K562 (cell line): Measurements from ENCODE around the gene VPREB3. TPM values are rescaled to one million over a fixed set of nuclear protein-coding genes. Genes with fewer than 3 reads are reported as not detected.

ENCODE experiments used
- ATAC-seq: fragments of 200-7000 bp; cut with Tn5 transposase; 3 replicates; pipeline ENCODE4 v1.9.1; 2020; ENCODE audit warnings: moderate library complexity
- BruUV-seq: library from RNA; stranded (reverse); fragments of 400-500 nt; replicated peaks from 2 replicates; lab custom pipeline; 2021; lab: Mats Ljungman, UMichigan
- CTCF ChIA-PET: fragments of 300-600 bp; formaldehyde crosslinking; extraction: SDS; loops from one replicate; lab custom pipeline; 2021; ENCODE audit warnings: low intra/inter-chr PET ratio; lab: Yijun Ruan, JAX
- POLR2A ChIA-PET: fragments of 300-600, 350-650 bp; sonication (Branson Sonifier 250); formaldehyde crosslinking; extraction: SDS; loops from one replicate; lab custom pipeline; 2021; ENCODE audit warnings: antibody characterized with exemption, inconsistent platforms; lab: Yijun Ruan, JAX
- DNase-seq, 4 experiments: peaks; one replicate each; pipeline versions ENCODE4 v3.0.0 to v3.0.0-alpha.2; 2011 to 2018; ENCODE audit warnings: low spot score in 3 of 4, mixed read lengths in 3 of 4; ENCODE audit errors: extremely low read depth in 1 of 4
- FAIRE-seq: peaks from 2 replicates; lab custom pipeline; 2011; peaks lifted over from hg19 to GRCh38; lab: Jason Lieb, UNC
- H2AFZ ChIP-seq: 2 replicates; pipeline ENCODE4 v1.6.0; 2011; ENCODE audit warnings: low read depth, low read length, control low read depth, inconsistent platforms
- H3K27ac ChIP-seq: fragments of 200-600 bp; 3 replicates; pipeline ENCODE4 v1.8.0; 2011; ENCODE audit warnings: low read depth, mild to moderate bottlenecking, control low read depth, inconsistent platforms, low read length, moderate library complexity, mixed read lengths; ENCODE audit errors: extremely low read depth
- H3K27me3 ChIP-seq, 2 experiments: fragments of 300-600 bp in 1 of 2; 2 replicates in 1 of 2; 3 replicates in 1 of 2; pipeline versions ENCODE4 v1.6.0 to v1.8.0; 2011; ENCODE audit warnings: inconsistent platforms in 2 of 2, low read length in 2 of 2, mild to moderate bottlenecking in 1 of 2, mixed read lengths in 1 of 2, moderate library complexity in 1 of 2; ENCODE audit not compliant: control insufficient read depth in 2 of 2, insufficient read depth in 2 of 2
- H3K36me3 ChIP-seq: fragments of 300-600 bp; 3 replicates; pipeline ENCODE4 v1.8.0; 2011; ENCODE audit warnings: mild to moderate bottlenecking, low read length, inconsistent platforms; ENCODE audit not compliant: control insufficient read depth, insufficient read depth
- H3K4me1 ChIP-seq, 2 experiments: fragments of 200-600 bp in 1 of 2; replicated peaks in 1 of 2; 2 replicates in 1 of 2; 3 replicates in 1 of 2; pipeline versions ENCODE4 v1.5.1 to v1.8.0; 2011; ENCODE audit warnings: inconsistent platforms in 2 of 2, low read length in 2 of 2, mild to moderate bottlenecking in 1 of 2, mixed read lengths in 1 of 2, moderate library complexity in 1 of 2; ENCODE audit not compliant: control insufficient read depth in 2 of 2, insufficient read depth in 2 of 2
- H3K4me2 ChIP-seq: 2 replicates; pipeline ENCODE4 v1.6.1; 2011; ENCODE audit warnings: low read length, control low read depth, inconsistent platforms, mixed read lengths; ENCODE audit not compliant: insufficient read depth
- H3K4me3 ChIP-seq: fragments of 200-600 bp; sonication (generic), shearing (Covaris generic); 2 replicates; pipeline ENCODE4 v1.5.1; 2016; ENCODE audit warnings: control low read depth, inconsistent platforms
- H3K79me2 ChIP-seq: fragments of 200-600 bp; 3 replicates; pipeline ENCODE4 v1.8.0; 2011; ENCODE audit warnings: low read length, inconsistent platforms; ENCODE audit not compliant: control insufficient read depth, insufficient read depth
- H3K9ac ChIP-seq, 2 experiments: 2 replicates each; pipeline versions ENCODE4 v1.6.0 to v1.6.1; 2011; ENCODE audit warnings: low read depth in 2 of 2, low read length in 2 of 2, control low read depth in 1 of 2, inconsistent platforms in 1 of 2, mild to moderate bottlenecking in 1 of 2, mixed read lengths in 1 of 2; ENCODE audit not compliant: insufficient read depth in 1 of 2
- H3K9me1 ChIP-seq: one replicate; pipeline ENCODE4 v1.6.0; 2011; ENCODE audit warnings: inconsistent platforms, mild to moderate bottlenecking, low read length, moderate library complexity; ENCODE audit not compliant: control insufficient read depth, insufficient read depth
- H3K9me3 ChIP-seq: replicated peaks from 2 replicates; pipeline ENCODE4 v1.5.1; 2011; ENCODE audit warnings: low read depth, low read length, inconsistent platforms; ENCODE audit not compliant: control insufficient read depth, insufficient read depth
- H4K20me1 ChIP-seq: replicated peaks from 2 replicates; pipeline ENCODE4 v1.6.1; 2011; ENCODE audit warnings: low read length, inconsistent platforms, mixed read lengths; ENCODE audit not compliant: control insufficient read depth, insufficient read depth
- BRCA1 ChIP-seq, 2 experiments: fragments of 450-650 bp in 1 of 2; sonication (generic) in 1 of 2; formaldehyde crosslinking in 1 of 2; IDR thresholded peaks; 2 replicates each; pipeline versions ENCODE4 v1.5.0 to v1.6.1; 2017 to 2020; ENCODE audit warnings: mild to moderate bottlenecking in 1 of 2, missing genetic modification reagents in 1 of 2
- CCNT2 ChIP-seq: IDR thresholded peaks from 2 replicates; pipeline ENCODE4 v1.6.1; 2011; ENCODE audit warnings: borderline replicate concordance, low read depth, mild to moderate bottlenecking, moderate library complexity, mixed read lengths, low read length; ENCODE audit not compliant: insufficient read length; ENCODE audit errors: extremely low read depth
- CTCF ChIP-seq, 3 experiments: IDR thresholded peaks in 2 of 3; conservative IDR thresholded peaks in 1 of 3; 2 replicates each; pipeline ENCODE4 v1.5.1; 2011 to 2012; ENCODE audit warnings: low read length in 3 of 3, mild to moderate bottlenecking in 3 of 3, control low read depth in 2 of 3, improper control_type of control experiment in 1 of 3, inconsistent platforms in 1 of 3, low read depth in 1 of 3, mixed read lengths in 1 of 3, moderate library complexity in 1 of 3; ENCODE audit not compliant: insufficient read depth in 2 of 3
- ILK ChIP-seq: fragments of 450-650 bp; IDR thresholded peaks from 2 replicates; pipeline ENCODE4 v1.6.1; 2016; ENCODE audit warnings: missing genetic modification characterization, low read depth, mild to moderate bottlenecking, missing compliant biosample characterization, moderate library complexity, borderline replicate concordance
- L3MBTL2 ChIP-seq: fragments of 450-650 bp; IDR thresholded peaks from 2 replicates; pipeline ENCODE4 v1.6.1; 2016; ENCODE audit warnings: mild to moderate bottlenecking, moderate library complexity
- PHB ChIP-seq: fragments of 250-450 bp; sonication (Bioruptor Pico); IDR thresholded peaks from 2 replicates; pipeline ENCODE4 v1.5.0; 2021
- RBM25 ChIP-seq: fragments of 200-400 bp; formaldehyde crosslinking; IDR thresholded peaks from 2 replicates; pipeline ENCODE4 v1.6.1; 2018; ENCODE audit warnings: low read length, low read depth, moderate library complexity; ENCODE audit not compliant: severe bottlenecking
- SNRNP70 ChIP-seq: fragments of 200-400 bp; formaldehyde crosslinking; optimal IDR thresholded peaks from 2 replicates; pipeline ENCODE3; 2017; ENCODE audit warnings: low read depth, low read length
- ZBTB7A ChIP-seq: IDR thresholded peaks from 2 replicates; pipeline ENCODE4 v1.6.1; 2011; ENCODE audit warnings: low read depth, mild to moderate bottlenecking, low read length, moderate library complexity, borderline replicate concordance; ENCODE audit not compliant: control insufficient read depth
- WGBS: fragments of 100-300 bp; shearing (Covaris generic); methylation state at CpG from one replicate; pipeline ENCODE4 v1.1.6; 2016; ENCODE audit warnings: low coverage, mixed read lengths; ENCODE audit not compliant: insufficient coverage; ENCODE audit errors: missing lambda C conversion rate; 5-methylcytosine and 5-hydroxymethylcytosine counted together
- in situ Hi-C: fragments of 300-500 bp; cut with MboI; formaldehyde crosslinking; loops from 4 replicates; pipeline ENCODE4 v1.15.0; 2018; ENCODE audit warnings: inconsistent platforms, mixed read lengths
- intact Hi-C: fragments of 100-400 bp; cut with micrococcal nuclease; formaldehyde crosslinking; loops from 2 replicates; pipeline ENCODE4 v1.14.2; 2022
- polyA plus RNA-seq, 8 experiments: library from polyadenylated mRNA; depleted of rRNA in 4 of 8; stranded (reverse) in 5 of 8; unstranded in 3 of 8; fragments of >200 nt; fragmentation: Nextera tagmentation in 2 of 8; fragmentation: Illumina TruSeq in 1 of 8; extraction: Ambion mirVana in 2 of 8; extraction: Trizol in 1 of 8; gene quantifications; 2 replicates each; pipeline versions ENCODE4 v1.2.1 to v1.2.3, GENCODE V29; 2011 to 2014; ENCODE audit warnings: inconsistent platforms in 1 of 8, missing spikeins in 1 of 8
- total RNA-seq, 7 experiments: library from RNA; depleted of rRNA in 6 of 7; stranded (reverse); fragments of >200 nt in 6 of 7; fragmentation: Illumina TruSeq in 2 of 7; extraction: Trizol in 2 of 7; gene quantifications; 2 replicates each; pipeline versions ENCODE4 v1.2.1 to v1.2.3, GENCODE V29; 2011 to 2021; ENCODE audit warnings: low replicate concordance in 1 of 7
- TF ChIP-seq, protein P1 (sequence below): fragments of 450-650 bp; IDR thresholded peaks from 2 replicates; pipeline ENCODE4 v1.6.1; 2016
- TF ChIP-seq, protein P2 (sequence below): fragments of 450-650 bp; IDR thresholded peaks from 2 replicates; pipeline ENCODE4 v1.6.1; 2017; ENCODE audit warnings: antibody characterized with exemption, mild to moderate bottlenecking

The VPREB3 gene
- total and polyA plus RNA-seq, 9 of the 15 experiments (the other 6 are each of a cell fraction or from before 2014, with no cell fraction given) = 0.14 to 0.71 (median 0.20) TPM; not detected in 6

- no TSS peak for BruUV-seq
- 0 out of 3 replicates have a peak within 1 kb of the TSS, but pooled peaks have one; percentile 44 for H3K27ac ChIP-seq
- no peaks in the 10 kb centered on the region for H4K20me1 ChIP-seq
- H3K9me1 ChIP-seq = no peaks in the 10 kb centered on the region
- H3K9me3 ChIP-seq = no peaks in the 10 kb centered on the region
- ChIA-PET CTCF (interaction anchor here (0.6 kb wide), 1 partner anchor 75 kb away, joined by 5 read pairs; no protein-coding TSS in a partner anchor), POLR2A (no interaction called here)
- H3K36me3 ChIP-seq = no peaks in the 10 kb centered on the region
- H3K9ac ChIP-seq = peak within 1 kb of the TSS; percentile 59 to 88
- peak within 1 kb of the TSS; percentile 97 for H2AFZ ChIP-seq
- H3K4me3 ChIP-seq = peak within 1 kb of the TSS; percentile 47
- peak; percentile 71 for ATAC-seq
- 14% methylated on average over 21 of the region's 79 CpGs for WGBS
- H3K4me1 ChIP-seq = peaks cover 3 to 30% of the 10 kb centered on the region in 2 experiments; a peak in 3 of 5 replicates
- peaks cover 4% of the 10 kb centered on the region; the same call in 2 of the 3 replicates for H3K79me2 ChIP-seq
- in situ Hi-C loops (no loop called here), intact Hi-C loops (no loop called here)
- FAIRE-seq = no peak
- peak; percentile 69 to 83 (median 83) for DNase-seq
- H3K4me2 ChIP-seq = peak within 1 kb of the TSS; percentile 75
- H3K27me3 ChIP-seq = no peaks in the 10 kb centered on the region
- TF ChIP-seq, protein P1, sequence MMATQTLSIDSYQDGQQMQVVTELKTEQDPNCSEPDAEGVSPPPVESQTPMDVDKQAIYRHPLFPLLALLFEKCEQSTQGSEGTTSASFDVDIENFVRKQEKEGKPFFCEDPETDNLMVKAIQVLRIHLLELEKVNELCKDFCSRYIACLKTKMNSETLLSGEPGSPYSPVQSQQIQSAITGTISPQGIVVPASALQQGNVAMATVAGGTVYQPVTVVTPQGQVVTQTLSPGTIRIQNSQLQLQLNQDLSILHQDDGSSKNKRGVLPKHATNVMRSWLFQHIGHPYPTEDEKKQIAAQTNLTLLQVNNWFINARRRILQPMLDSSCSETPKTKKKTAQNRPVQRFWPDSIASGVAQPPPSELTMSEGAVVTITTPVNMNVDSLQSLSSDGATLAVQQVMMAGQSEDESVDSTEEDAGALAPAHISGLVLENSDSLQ = 0 out of 2 replicates have a peak, but pooled peaks have one; percentile 43
- peak in 2 of 3 experiments; percentile 10; a peak in 1 of 6 replicates for TF ChIP-seq CTCF (IDR thresholded peaks at IDR 0.05 in 2 of 3, conservative IDR thresholded peaks at IDR 0.05 in 1 of 3; ENCODE audit: insufficient read depth in 2 of 3, low read depth in 1 of 3, low read length in 3 of 3)
- peak; percentile 44 for TF ChIP-seq RBM25
- TF ChIP-seq, protein P2, sequence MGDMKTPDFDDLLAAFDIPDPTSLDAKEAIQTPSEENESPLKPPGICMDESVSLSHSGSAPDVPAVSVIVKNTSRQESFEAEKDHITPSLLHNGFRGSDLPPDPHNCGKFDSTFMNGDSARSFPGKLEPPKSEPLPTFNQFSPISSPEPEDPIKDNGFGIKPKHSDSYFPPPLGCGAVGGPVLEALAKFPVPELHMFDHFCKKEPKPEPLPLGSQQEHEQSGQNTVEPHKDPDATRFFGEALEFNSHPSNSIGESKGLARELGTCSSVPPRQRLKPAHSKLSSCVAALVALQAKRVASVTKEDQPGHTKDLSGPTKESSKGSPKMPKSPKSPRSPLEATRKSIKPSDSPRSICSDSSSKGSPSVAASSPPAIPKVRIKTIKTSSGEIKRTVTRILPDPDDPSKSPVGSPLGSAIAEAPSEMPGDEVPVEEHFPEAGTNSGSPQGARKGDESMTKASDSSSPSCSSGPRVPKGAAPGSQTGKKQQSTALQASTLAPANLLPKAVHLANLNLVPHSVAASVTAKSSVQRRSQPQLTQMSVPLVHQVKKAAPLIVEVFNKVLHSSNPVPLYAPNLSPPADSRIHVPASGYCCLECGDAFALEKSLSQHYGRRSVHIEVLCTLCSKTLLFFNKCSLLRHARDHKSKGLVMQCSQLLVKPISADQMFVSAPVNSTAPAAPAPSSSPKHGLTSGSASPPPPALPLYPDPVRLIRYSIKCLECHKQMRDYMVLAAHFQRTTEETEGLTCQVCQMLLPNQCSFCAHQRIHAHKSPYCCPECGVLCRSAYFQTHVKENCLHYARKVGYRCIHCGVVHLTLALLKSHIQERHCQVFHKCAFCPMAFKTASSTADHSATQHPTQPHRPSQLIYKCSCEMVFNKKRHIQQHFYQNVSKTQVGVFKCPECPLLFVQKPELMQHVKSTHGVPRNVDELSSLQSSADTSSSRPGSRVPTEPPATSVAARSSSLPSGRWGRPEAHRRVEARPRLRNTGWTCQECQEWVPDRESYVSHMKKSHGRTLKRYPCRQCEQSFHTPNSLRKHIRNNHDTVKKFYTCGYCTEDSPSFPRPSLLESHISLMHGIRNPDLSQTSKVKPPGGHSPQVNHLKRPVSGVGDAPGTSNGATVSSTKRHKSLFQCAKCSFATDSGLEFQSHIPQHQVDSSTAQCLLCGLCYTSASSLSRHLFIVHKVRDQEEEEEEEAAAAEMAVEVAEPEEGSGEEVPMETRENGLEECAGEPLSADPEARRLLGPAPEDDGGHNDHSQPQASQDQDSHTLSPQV = peak; percentile 30; the same call in 1 of the 2 replicates
- 0 out of 2 replicates have a peak, but pooled peaks have one; percentile 8 for TF ChIP-seq ZBTB7A
- TF ChIP-seq SNRNP70 = no peak
- TF ChIP-seq ILK (tag) = no peak
- no peak for TF ChIP-seq PHB (CRISPR knock-in tag)
- peak; percentile 65; the same call in 1 of the 2 replicates for TF ChIP-seq L3MBTL2
- TF ChIP-seq CCNT2 = peak; percentile 53
- no peak for TF ChIP-seq BRCA1 (IDR thresholded peaks at IDR 0.05)
- TF ChIP-seq BRCA1 (CRISPR knock-in tag; IDR thresholded peaks at IDR 0.05) = no peak
Measured at GRCh38 chr22:23772649-23773473, 18.6 kb upstream of the VPREB3 start, which contains the start of gene MMP11. Gene MMP11 (plus strand): TSS chr22:23772849. CDS start chr22:23772871, 22 bp downstream.
